Measurements from ENCODE around the gene EPS8L1. TPM values are rescaled to one million over a fixed set of nuclear protein-coding genes. Genes with fewer than 3 reads are reported as not detected.
"Not testable (repeated sequence)": the region's sequence is repeated elsewhere in the genome, so short reads cannot be mapped to it uniquely, and the experiment has no call there.

EPS8L1 gene
- total RNA-seq = 180 TPM

GRCh38 chr19:55075371-55075998 is at the start of gene EPS8L1:
EPS8L1 (plus strand) TSS chr19:55075869; CDS start chr19:55076445, 576 bp downstream.
- DNase-seq (ENCODE audit: extremely low spot score in 2 of 2) = no peak
- Histone ChIP-seq H3K27ac (no peak within 1 kb of the TSS), H3K9me3 (no peaks in the 10 kb centered on the region), H3K27me3 (no peaks in the 10 kb centered on the region), H3K4me1 (peaks cover 7% of the 10 kb centered on the region), H3K36me3 (no peaks in the 10 kb centered on the region), H3K4me3 (peak within 1 kb of the TSS in 1 of 2 donors; percentile 4)
- TF ChIP-seq POLR2AphosphoS5 (IDR thresholded peaks at IDR 0.05; ENCODE audit: insufficient read depth in 1 of 2, low read depth in 1 of 2) = no peak
- no peak for TF ChIP-seq POLR2A (IDR thresholded peaks at IDR 0.05)
- intact Hi-C loops (cut with DNase I) = no loop called here

- H3K4me1 ChIP-seq; H3K27me3 ChIP-seq; H3K9me3 ChIP-seq; intact Hi-C loops (cut with DNase I); DNase-seq (ENCODE audit: extremely low spot score in 2 of 2); H3K36me3 ChIP-seq; H3K4me3 ChIP-seq; H3K27ac ChIP-seq: not testable (repeated sequence)
These were observed 48.6 kb upstream of the EPS8L1 start for GRCh38 chr19:55027140-55027471.

- Histone ChIP-seq H3K4me1 (no peaks in the 10 kb centered on the region), H3K27me3 (no peaks in the 10 kb centered on the region), H3K4me3 (no peak overlapping the region), H3K27ac (no peak overlapping the region), H3K36me3 (no peaks in the 10 kb centered on the region), H3K9me3 (no peaks in the 10 kb centered on the region)
- TF ChIP-seq POLR2AphosphoS5 (IDR thresholded peaks at IDR 0.05; ENCODE audit: insufficient read depth in 1 of 2, low read depth in 1 of 2) (no peak), CTCF (IDR thresholded peaks at IDR 0.05) (no peak), POLR2A (IDR thresholded peaks at IDR 0.05) (no peak)
- intact Hi-C loops (cut with DNase I) = no loop called here
- no peak for DNase-seq (ENCODE audit: extremely low spot score in 2 of 2)
These were observed 48.0 kb upstream of the EPS8L1 start for GRCh38 chr19:55027472-55028337.

GRCh38 chr19:55028757-55029156 is 46.9 kb upstream of the EPS8L1 start:
- Histone ChIP-seq H3K4me3 (no peak overlapping the region), H3K27ac (no peak overlapping the region), H3K36me3 (no peaks in the 10 kb centered on the region), H3K4me1 (no peaks in the 10 kb centered on the region), H3K27me3 (no peaks in the 10 kb centered on the region), H3K9me3 (no peaks in the 10 kb centered on the region)
- DNase-seq (ENCODE audit: extremely low spot score in 2 of 2) = no peak
- intact Hi-C loops (cut with DNase I) = no loop called here
- TF ChIP-seq CTCF (IDR thresholded peaks at IDR 0.05) (no peak), POLR2AphosphoS5 (IDR thresholded peaks at IDR 0.05; ENCODE audit: insufficient read depth in 1 of 2, low read depth in 1 of 2) (no peak), POLR2A (IDR thresholded peaks at IDR 0.05) (no peak)

GRCh38 chr19:55031178-55031577 is 44.5 kb upstream of the EPS8L1 start:
- intact Hi-C loops (cut with DNase I) = no loop called here
- H3K36me3 ChIP-seq = no peaks in the 10 kb centered on the region
- no peak overlapping the region for H3K27ac ChIP-seq
- no peaks in the 10 kb centered on the region for H3K27me3 ChIP-seq
- H3K9me3 ChIP-seq = no peaks in the 10 kb centered on the region
- DNase-seq (ENCODE audit: extremely low spot score in 2 of 2) = no peak
- no peak overlapping the region for H3K4me3 ChIP-seq
- H3K4me1 ChIP-seq = no peaks in the 10 kb centered on the region
- TF ChIP-seq POLR2A (IDR thresholded peaks at IDR 0.05) = no peak
- no peak for TF ChIP-seq POLR2AphosphoS5 (IDR thresholded peaks at IDR 0.05; ENCODE audit: insufficient read depth in 1 of 2, low read depth in 1 of 2)
- TF ChIP-seq CTCF (IDR thresholded peaks at IDR 0.05) = no peak
